NCI-H345 (cell line): Measurements from ENCODE around the gene RFX4.

ENCODE experiments used
- DNase-seq: peaks from one replicate; lab custom pipeline; 2025; lab: John Stamatoyannopoulos, UW

RFX4 gene

GRCh38 chr12:106646472-106646871 lies 63.7 kb downstream of the RFX4 start:
- no peak for DNase-seq

GRCh38 chr12:106647793-106648514 lies 65.2 kb downstream of the RFX4 start:
- DNase-seq: no peak

DNA sequence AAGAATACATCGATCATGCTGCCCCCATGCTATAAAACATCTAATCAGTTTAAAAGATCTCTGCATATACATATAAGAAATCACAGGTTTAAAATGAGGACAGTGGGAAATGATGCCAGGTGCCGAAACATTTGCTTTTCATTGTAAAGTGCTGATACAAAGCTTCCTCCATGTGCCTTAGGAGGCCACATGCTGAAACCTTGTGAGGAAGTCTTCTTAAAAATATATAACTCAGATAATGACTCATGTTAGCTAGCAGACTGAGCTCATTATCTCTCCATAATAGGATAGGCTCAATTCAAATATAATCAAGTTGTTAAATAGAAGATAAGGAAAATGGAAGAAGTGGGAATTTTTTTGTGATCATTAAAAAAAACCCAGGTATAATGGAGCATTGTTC lies 65.9 kb downstream of the RFX4 start:
- no peak for DNase-seq

DNA sequence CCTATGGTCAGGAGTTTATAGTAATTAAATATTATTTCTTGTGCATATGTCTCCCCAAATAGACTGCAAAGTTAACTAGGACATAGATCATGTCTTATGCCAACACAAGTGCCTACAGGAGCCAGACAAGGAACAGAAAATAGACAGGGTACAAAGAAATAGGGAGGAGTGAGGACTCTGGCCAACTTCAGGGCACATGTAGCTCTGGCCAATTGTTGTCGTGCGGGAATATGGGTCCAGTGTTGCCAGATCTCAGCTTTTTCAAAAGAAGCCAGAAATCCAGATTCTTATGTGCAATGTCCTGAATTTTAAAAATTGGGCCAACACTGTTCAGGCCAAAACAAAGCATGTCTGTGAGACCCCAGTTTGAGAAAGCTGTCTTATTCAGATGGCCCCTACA lies 68.7 kb downstream of the RFX4 start:
- DNase-seq: no peak

DNA sequence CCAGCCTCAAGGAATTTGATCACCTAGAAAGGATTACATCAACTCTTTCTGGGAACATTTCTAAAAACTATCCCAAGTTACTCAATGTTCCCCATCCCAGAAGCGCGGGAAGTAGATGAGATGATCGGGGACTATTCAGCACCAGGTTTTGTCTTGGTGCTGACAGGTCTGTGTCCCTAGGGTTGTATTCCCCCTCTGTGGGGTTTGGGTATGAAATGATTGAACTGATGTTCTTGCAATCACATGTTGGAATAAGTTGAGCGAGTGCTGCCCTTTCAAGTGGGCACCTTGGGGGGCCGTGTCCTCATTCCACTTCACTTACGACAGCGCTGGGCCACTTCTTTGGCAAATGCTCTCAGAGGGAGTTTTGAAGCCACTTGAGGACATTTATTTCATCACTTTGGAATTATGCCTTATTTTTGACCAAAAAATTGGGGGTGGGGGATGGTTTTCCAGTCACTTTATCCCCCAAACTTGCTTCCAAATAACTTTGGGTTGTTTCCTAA lies 69.8 kb downstream of the RFX4 start:
- DNase-seq: no peak

DNA sequence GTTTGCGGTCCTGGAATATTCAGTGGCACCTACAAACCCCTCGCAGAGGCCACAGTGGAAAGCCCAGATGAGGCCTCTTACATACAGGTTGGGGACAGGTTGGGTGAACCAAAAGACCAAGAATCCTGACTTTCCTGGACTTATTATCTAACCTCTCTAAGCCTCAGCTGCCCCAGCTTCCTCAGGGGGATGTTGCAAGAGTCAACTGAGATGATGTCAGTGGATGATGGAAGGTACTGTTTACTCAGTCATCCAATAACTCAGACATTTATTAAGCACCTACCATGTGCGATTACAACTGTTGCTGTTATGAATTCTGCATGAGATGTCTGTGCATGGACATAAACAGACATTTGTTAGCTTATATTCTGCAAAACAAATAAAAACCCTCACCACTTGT lies 72.8 kb downstream of the RFX4 start:
- DNase-seq: no peak

DNA sequence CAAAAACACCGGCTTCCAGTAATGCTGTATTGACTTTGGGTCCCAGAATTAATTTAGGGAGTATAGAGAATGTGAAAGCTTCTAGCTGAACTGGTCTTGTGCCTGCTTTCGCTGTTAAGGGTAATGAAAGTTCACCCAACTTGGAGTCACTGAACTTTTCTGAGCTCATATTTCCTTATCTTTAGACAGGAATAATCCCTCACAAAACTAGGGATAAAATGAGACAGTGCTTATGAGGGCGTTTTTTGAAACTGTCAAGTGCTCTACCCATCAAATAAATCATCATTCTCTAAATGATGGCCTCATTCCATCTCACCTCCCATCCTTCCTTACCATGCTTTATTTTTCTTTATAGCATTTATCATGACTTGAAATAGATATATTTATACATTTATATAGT lies 74.7 kb downstream of the RFX4 start:
- DNase-seq: no peak

GRCh38 chr12:106663385-106663784 lies 80.6 kb downstream of the RFX4 start:
- no peak for DNase-seq

- no peak for DNase-seq
Observed at GRCh38 chr12:106669216-106669615, 86.4 kb downstream of the RFX4 start.

GRCh38 chr12:106670131-106670530 lies 87.3 kb downstream of the RFX4 start:
- no peak for DNase-seq

GRCh38 chr12:106671840-106672239 lies 89.0 kb downstream of the RFX4 start:
- no peak for DNase-seq

GRCh38 chr12:106672314-106673025 lies 89.7 kb downstream of the RFX4 start:
- no peak for DNase-seq

GRCh38 chr12:106673141-106673540 lies 90.3 kb downstream of the RFX4 start:
- DNase-seq: no peak

DNA sequence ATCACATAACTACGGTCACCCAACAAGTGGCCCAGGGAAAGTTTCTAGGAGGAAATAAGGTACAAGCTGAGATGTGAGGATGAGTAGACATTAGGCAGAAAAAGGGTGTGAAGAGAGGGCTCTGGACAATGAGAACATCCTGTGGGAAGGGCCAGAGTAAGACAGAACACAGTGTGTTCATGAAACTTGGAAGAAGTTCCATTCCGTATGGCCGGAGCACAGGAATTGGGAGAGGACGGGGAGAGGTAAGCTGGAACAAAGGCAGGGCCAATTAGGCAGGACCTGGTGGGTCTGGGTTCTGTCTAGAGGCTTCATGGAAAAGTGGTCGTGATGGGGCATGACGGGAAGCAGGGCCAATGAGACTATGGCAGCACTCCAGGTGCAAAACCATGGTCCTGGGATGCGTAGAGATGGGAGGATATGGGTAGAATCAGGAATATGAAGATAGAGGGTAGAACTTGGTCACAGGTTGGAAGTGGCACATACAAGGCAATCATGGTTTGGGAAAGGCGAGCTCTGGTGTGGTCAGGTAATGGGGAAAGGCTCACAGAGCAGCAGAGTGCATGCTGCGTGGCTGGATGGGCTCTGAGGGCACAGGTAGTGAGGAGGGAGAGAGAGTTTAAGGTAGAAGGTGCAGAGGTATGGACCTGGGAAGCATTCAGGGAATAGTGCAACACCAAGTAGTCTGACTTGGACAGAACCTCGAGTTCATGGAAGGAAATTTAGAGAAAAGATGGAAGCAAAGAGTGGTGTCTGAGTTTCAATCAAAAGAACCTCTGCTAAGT lies 93.0 kb downstream of the RFX4 start:
- no peak for DNase-seq

GRCh38 chr12:106679574-106679973 lies 96.8 kb downstream of the RFX4 start:
- no peak for DNase-seq

- no peak for DNase-seq
Observed at GRCh38 chr12:106680280-106680679, 97.5 kb downstream of the RFX4 start.

GRCh38 chr12:106681210-106681609 lies 98.4 kb downstream of the RFX4 start:
- DNase-seq: no peak

- no peak for DNase-seq
Observed at GRCh38 chr12:106682594-106683234, 99.9 kb downstream of the RFX4 start.

DNA sequence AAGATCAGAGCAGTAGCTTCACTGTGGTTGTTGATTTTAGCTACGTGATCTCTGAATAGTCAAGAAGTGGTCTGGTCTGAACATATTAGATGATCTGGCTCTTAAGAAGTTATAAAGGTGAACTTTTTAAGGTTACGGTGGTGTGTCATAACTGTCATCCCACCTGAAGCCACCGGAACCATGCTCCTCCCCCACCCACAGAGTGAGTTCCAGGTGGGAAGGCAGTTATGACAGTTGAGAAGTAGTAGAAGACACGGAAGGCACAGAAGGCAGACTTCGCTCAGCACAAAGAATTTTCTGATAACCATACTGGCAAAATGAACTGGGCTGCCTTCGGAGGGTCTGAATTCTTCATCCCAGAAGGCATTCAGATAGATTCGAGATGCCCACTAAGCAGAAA lies 101.7 kb downstream of the RFX4 start:
- DNase-seq: no peak

DNA sequence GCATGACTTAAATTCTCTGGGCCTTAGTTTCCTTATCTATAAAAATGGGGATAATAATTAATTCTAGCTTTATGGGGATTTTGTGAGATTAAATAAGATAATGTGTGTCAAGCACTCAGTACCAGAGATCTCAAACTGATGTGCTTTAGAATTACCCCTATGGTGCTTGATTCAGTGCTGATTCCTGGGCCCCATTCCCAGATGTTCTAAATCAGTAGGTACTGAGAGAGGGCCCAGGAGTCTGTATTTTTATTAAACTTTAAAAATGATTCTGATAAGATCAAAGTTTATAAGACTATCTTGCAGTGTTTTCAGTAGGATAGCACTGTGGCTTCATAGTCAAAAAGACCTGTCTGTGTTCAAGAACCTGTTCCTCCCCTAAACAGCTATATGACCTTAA lies 102.6 kb downstream of the RFX4 start:
- DNase-seq: no peak

GRCh38 chr12:106687672-106688071 lies 104.9 kb downstream of the RFX4 start:
- no peak for DNase-seq

- no peak for DNase-seq
Observed at GRCh38 chr12:106690569-106691305, 107.9 kb downstream of the RFX4 start.
